HG03442 (cell line): ENCODE results near the gene GAR1.
"Not testable (repeated sequence)": the region's sequence is repeated elsewhere in the genome, so short reads cannot be mapped to it uniquely, and the experiment has no call there.

Experiments used
- ATAC-seq: cut with Tn5 transposase; IDR thresholded peaks from one replicate; pipeline ENCODE4 v1.9.1; 2021; ENCODE audit warnings: mild to moderate bottlenecking, moderate library complexity; ENCODE audit not compliant: unreplicated experiment

GAR1 gene

GRCh38 chr4:109836985-109837384 lies 21.4 kb downstream of the GAR1 start:
- ATAC-seq: no peak

GRCh38 chr4:109846395-109847098 lies 31.0 kb downstream of the GAR1 start:
- ATAC-seq: no peak

DNA sequence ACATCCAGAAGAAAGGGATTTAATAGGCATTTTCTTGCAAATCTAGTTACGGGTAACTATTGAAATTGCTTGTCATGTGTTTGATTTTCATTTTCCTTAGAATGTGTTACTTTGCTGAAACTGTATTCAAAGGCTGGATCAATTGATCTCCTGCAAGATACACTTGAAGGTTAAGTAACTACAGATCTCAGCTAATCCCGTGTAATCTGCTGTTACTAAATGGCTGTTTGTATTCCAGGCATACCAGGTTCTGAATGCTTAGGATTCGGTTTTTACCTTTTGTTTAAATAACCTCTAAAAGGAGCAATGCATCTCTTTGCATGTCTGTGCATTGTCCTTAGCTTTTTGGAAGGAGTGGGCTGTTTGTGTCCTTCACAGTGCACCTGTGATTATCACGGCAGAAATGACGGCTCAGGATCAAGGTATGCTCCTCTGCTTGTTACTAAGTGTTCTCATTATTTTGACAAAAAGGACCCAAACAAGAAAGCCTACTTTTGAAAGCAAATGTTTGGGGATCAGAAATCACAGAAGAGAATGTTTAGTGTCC lies 32.4 kb downstream of the GAR1 start, which contains the start of gene LRIT3:
TSS of gene LRIT3 (plus strand) at position 212 of the 547 bp plus-strand sequence. CDS start at position 307, 95 bp downstream.
- ATAC-seq: no peak

DNA sequence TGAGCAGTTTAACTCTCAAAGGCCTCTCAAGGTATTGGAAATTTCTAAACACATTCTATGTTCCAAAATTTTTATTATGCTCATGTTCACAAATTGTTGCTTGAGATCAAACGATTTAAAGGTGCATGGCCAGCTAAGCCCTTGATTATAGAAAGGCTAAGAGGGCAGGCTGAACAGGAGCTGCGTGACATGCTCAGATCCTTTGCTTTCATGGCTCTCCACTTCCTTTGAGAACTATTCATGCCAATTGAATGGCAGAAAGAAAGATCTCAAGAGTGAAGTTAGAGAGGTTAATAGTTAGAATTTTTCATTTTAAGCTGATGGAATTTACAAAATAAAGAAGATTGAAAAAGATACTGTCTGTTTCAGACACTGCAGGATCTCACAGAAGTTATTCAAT lies 32.9 kb downstream of the GAR1 start:
- no peak for ATAC-seq

DNA sequence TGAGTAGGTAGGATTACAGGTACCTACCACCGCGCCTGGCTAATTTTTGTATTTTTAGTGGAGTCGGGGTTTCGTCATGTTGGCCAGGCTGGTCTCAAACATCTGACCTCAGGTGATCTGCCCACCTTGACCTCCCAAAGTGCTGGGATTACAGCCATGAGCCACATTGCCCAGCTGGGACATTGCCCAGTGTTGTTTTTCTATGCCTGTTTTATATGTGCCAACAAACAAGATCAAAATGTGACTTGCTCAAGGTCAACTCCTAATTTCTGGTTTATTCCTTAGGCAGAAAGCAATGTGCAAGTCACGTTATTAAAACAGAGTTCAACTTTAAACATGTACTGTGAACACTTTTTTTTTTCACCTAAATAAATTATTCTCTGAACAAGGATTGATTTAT lies 35.0 kb downstream of the GAR1 start:
- ATAC-seq: no peak

GRCh38 chr4:109859426-109860300 lies 44.1 kb downstream of the GAR1 start:
- ATAC-seq: not testable (repeated sequence)

GRCh38 chr4:109861271-109861670 lies 45.7 kb downstream of the GAR1 start:
- ATAC-seq: no peak

DNA sequence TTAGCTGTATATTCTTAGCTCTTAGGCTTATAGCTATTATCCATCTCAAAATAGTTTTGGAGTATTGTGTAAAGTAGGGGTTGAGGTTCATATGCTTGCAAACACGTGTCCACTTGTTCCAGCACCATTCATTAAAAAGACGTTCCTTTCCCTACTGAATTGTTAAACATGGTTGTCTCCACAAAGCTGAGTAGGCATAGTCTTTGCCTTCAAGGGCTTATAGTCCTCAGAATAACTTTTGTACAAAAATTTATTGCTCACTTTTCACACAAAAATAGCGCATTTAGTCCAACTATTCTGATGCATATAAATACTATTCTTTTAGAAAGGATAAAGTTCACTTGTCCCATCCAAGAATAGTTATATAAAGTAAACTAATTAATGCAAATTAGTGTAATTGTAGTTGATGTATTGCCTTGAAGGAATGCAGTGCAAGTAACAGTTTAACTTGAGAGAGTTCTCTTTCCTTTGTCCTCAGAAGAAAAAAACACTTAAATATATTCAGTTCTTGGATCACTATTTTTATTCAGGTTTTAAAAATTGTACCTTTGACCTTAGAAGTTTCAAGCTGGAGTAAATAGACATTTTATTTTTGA lies 46.5 kb downstream of the GAR1 start:
- no peak for ATAC-seq

DNA sequence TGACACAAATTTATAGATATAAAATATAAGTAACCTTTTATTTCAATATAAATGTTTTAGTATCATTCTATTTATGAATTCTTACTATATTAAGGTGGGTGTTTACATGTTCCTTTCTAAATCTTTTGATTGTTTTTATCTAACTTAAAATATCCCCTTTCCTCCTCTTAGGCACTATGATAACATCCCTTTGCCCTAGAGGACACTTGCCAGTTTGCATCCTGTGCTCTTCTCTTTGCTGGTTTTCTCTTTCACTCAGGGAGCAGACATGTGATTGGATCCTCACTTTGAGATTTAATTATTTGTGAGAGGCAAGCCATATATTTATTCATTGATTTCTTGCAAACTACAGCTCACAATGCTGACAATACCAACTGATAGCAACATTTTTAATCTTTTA lies 48.6 kb downstream of the GAR1 start:
- ATAC-seq: no peak

- no peak for ATAC-seq
These were observed 54.5 kb downstream of the GAR1 start for GRCh38 chr4:109870061-109870460.

- ATAC-seq: no peak
These were observed 56.5 kb downstream of the GAR1 start for GRCh38 chr4:109872065-109872464.

DNA sequence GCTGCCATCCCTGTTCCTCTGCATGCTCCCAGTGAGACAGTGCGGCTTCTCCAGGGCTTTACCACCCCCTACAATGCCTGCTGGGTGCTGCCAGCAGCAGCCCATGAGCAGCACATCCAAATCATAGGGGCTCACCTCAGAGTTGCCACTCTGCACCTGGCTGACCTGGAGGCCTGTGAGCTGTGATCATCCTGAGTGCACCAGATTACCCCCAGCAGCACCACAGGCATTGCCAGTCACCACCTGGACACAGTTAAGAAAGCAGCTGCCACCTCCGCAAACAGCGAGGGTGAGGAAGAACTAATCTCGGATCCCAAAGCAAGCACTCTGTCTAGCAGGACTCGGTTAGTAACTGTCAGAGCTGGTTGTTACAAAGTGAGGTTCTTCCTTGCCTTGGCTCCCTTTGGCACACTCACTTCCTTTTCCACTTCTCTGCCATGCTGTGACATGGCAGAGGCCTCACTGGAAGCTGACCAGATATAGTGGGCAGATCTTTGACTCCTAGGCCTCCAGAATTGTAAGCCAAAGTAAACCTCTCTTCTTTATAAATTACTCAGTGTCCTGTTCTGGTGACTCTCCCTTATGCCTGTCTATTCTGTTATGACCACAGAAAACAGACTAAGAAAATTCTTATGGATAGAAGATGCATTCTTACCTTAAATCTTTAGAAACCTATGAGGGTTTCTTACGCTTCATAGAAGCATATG lies 57.5 kb downstream of the GAR1 start:
- ATAC-seq: no peak

DNA sequence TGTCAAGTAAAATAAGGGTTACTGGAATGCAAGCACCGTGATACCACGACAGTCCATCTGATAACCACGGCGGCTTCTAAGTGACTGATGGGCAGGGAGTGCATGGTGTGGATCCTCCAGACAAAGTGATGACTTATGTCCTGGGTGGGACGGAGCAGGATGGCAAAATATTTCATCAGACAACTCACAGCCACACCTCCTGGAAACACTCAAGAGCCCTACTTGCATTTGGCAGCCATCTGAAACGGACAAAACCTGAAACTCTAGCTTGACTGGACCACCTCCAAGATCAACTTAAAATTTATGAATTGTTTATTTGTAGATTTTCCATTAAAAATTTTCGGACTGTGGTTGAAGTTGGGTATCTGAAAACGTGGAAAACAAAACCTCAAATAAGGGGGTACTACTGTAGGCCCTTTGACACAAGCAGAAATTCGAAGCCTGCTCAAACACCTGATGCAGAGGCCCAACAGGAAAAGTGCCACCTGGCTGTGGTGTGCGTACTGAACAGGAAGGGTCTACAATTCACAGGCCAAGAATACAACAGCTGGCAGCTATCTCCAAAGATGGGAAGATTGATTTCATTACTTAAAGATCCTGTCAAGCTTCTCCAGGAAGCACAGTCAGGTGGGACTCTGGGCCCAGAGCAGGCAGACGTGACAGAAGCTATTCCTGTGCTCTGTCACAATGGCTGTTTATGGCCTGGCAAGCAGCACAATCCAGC lies 58.4 kb downstream of the GAR1 start:
- ATAC-seq: no peak
